H1 (cell line): ENCODE data around the gene TCF20. TPM values are rescaled to one million over a fixed set of nuclear protein-coding genes. Genes with fewer than 3 reads are reported as not detected.

Experiments
- CTCF ChIA-PET: fragments of 300-600 bp; sonication (Branson Sonifier 250); formaldehyde crosslinking; loops from one replicate; lab custom pipeline; 2021; ENCODE audit not compliant: partially characterized antibody; lab: Charles Lee
- POLR2A ChIA-PET: fragments of 300-600 bp; sonication (Branson Sonifier 250); formaldehyde crosslinking; loops from one replicate; lab custom pipeline; 2021; ENCODE audit warnings: inconsistent platforms; ENCODE audit not compliant: partially characterized antibody; lab: Charles Lee
- DNase-seq, 2 experiments: peaks; one replicate each; pipeline versions ENCODE4 v3.0.0 to v3.0.0-alpha.2; 2010 to 2022; ENCODE audit warnings: low spot score in 2 of 2, low read depth in 1 of 2, mixed read lengths in 1 of 2
- FAIRE-seq: peaks from 2 replicates; lab custom pipeline; 2011; peaks lifted over from hg19 to GRCh38; lab: Jason Lieb, UNC
- H2AFZ ChIP-seq: 2 replicates; pipeline ENCODE4 v1.8.1; 2012; ENCODE audit warnings: low read length, inconsistent platforms
- H2AK5ac ChIP-seq: 2 replicates; pipeline ENCODE4 v1.6.1; 2013; ENCODE audit warnings: low read depth, low read length
- H2BK120ac ChIP-seq: replicated peaks from 2 replicates; pipeline ENCODE3; 2013; ENCODE audit warnings: low read depth, low read length, inconsistent platforms
- H2BK12ac ChIP-seq: 2 replicates; pipeline ENCODE4 v1.6.1; 2013; ENCODE audit warnings: low read depth, low read length
- H2BK15ac ChIP-seq: 2 replicates; pipeline ENCODE4 v1.6.1; 2013; ENCODE audit warnings: low read length
- H2BK20ac ChIP-seq: 2 replicates; pipeline ENCODE4 v1.6.1; 2013; ENCODE audit warnings: low read length
- H2BK5ac ChIP-seq: 2 replicates; pipeline ENCODE4 v1.6.1; 2013; ENCODE audit warnings: low read depth, low read length
- H3K14ac ChIP-seq: 2 replicates; pipeline ENCODE4 v1.6.1; 2013; ENCODE audit warnings: inconsistent platforms; ENCODE audit not compliant: insufficient read length
- H3K18ac ChIP-seq: 2 replicates; pipeline ENCODE4 v1.6.1; 2013; ENCODE audit warnings: low read length; ENCODE audit errors: extremely low read depth
- H3K23ac ChIP-seq: 2 replicates; pipeline ENCODE4 v1.6.1; 2013; ENCODE audit warnings: inconsistent platforms; ENCODE audit not compliant: insufficient read length
- H3K23me2 ChIP-seq: 2 replicates; pipeline ENCODE4 v1.6.1; 2013; ENCODE audit warnings: low read depth, low read length
- H3K27ac ChIP-seq: 2 replicates; pipeline ENCODE4 v1.6.1; 2011; ENCODE audit warnings: low read depth, low read length, inconsistent platforms
- H3K27me3 ChIP-seq, 4 experiments: replicated peaks in 1 of 4; 1 replicate in 1 of 4; 2 replicates in 3 of 4; pipeline versions ENCODE4 v1.6.1 to v1.8.1; 2011 to 2013; ENCODE audit warnings: low read length in 3 of 4, mild to moderate bottlenecking in 3 of 4, inconsistent platforms in 2 of 4, mixed read lengths in 2 of 4, moderate library complexity in 1 of 4; ENCODE audit not compliant: control insufficient read depth in 3 of 4, insufficient read depth in 3 of 4; ENCODE audit errors: extremely low read depth in 1 of 4
- H3K36me3 ChIP-seq, 4 experiments: 2 replicates each; pipeline versions ENCODE4 v1.6.1 to v1.8.1; 2011 to 2013; ENCODE audit warnings: mild to moderate bottlenecking in 4 of 4, low read length in 3 of 4, moderate library complexity in 2 of 4, control low read depth in 1 of 4, inconsistent platforms in 1 of 4; ENCODE audit not compliant: insufficient read depth in 4 of 4, control insufficient read depth in 2 of 4
- H3K4ac ChIP-seq: replicated peaks from 2 replicates; pipeline ENCODE3; 2013; ENCODE audit warnings: low read length, low read depth, mixed read lengths, inconsistent platforms; ENCODE audit not compliant: insufficient read length
- H3K4me1 ChIP-seq, 4 experiments: replicated peaks in 1 of 4; 1 replicate in 1 of 4; 2 replicates in 3 of 4; pipeline versions ENCODE4 v1.6.1 to v1.8.1; 2011 to 2013; ENCODE audit warnings: low read length in 3 of 4, inconsistent platforms in 2 of 4, mixed read lengths in 1 of 4; ENCODE audit not compliant: insufficient read depth in 4 of 4, control insufficient read depth in 3 of 4
- H3K4me2 ChIP-seq, 2 experiments: 2 replicates each; pipeline versions ENCODE4 v1.6.1 to v1.8.1; 2011 to 2013; ENCODE audit warnings: low read depth in 2 of 2, low read length in 2 of 2, control low read depth in 1 of 2, inconsistent platforms in 1 of 2, mild to moderate bottlenecking in 1 of 2; ENCODE audit not compliant: insufficient read depth in 1 of 2
- H3K4me3 ChIP-seq, 4 experiments: fragments of 200-600, 300-600 bp in 1 of 4; sonication (generic), shearing (Covaris generic), sonication (Bioruptor Twin) in 1 of 4; 2 replicates each; pipeline versions ENCODE4 v1.5.1 to v1.8.1; 2011 to 2016; ENCODE audit warnings: low read length in 4 of 4, low read depth in 3 of 4, control low read depth in 2 of 4, inconsistent platforms in 2 of 4, mild to moderate bottlenecking in 2 of 4, mixed read lengths in 1 of 4, moderate library complexity in 1 of 4; ENCODE audit not compliant: insufficient read depth in 2 of 4; ENCODE audit errors: extremely low read depth in 1 of 4
- H3K56ac ChIP-seq: replicated peaks from 2 replicates; pipeline ENCODE3; 2013; ENCODE audit warnings: low read depth, mild to moderate bottlenecking, mixed read lengths, low read length, inconsistent platforms; ENCODE audit not compliant: insufficient read length
- H3K79me1 ChIP-seq: 2 replicates; pipeline ENCODE4 v1.6.1; 2013; ENCODE audit warnings: low read depth, low read length, control low read depth
- H3K79me2 ChIP-seq, 2 experiments: 2 replicates each; pipeline versions ENCODE4 v1.6.1 to v1.8.1; 2012 to 2013; ENCODE audit warnings: low read length in 2 of 2, mild to moderate bottlenecking in 2 of 2, inconsistent platforms in 1 of 2; ENCODE audit not compliant: insufficient read depth in 2 of 2, control insufficient read depth in 1 of 2
- H3K9ac ChIP-seq, 4 experiments: replicated peaks in 1 of 4; 1 replicate in 1 of 4; 2 replicates in 3 of 4; pipeline versions ENCODE4 v1.6.1 to v1.8.1; 2011 to 2013; ENCODE audit warnings: low read depth in 3 of 4, low read length in 3 of 4, control low read depth in 2 of 4, mild to moderate bottlenecking in 2 of 4, moderate library complexity in 2 of 4, inconsistent platforms in 1 of 4; ENCODE audit errors: extremely low read depth in 1 of 4
- H3K9me3 ChIP-seq, 2 experiments: 2 replicates each; pipeline versions ENCODE4 v1.6.1 to v1.8.1; 2012 to 2013; ENCODE audit warnings: mild to moderate bottlenecking in 2 of 2, moderate library complexity in 2 of 2, control low read depth in 1 of 2, inconsistent platforms in 1 of 2, low read depth in 1 of 2, low read length in 1 of 2, mixed read lengths in 1 of 2; ENCODE audit not compliant: insufficient read depth in 2 of 2
- H4K20me1 ChIP-seq, 2 experiments: replicated peaks in 1 of 2; 2 replicates each; pipeline versions ENCODE3 to v1.8.1; 2011 to 2013; ENCODE audit warnings: inconsistent platforms in 2 of 2, low read length in 2 of 2, mild to moderate bottlenecking in 1 of 2; ENCODE audit not compliant: insufficient read depth in 2 of 2, control insufficient read depth in 1 of 2
- H4K5ac ChIP-seq: 2 replicates; pipeline ENCODE4 v1.6.1; 2013; ENCODE audit warnings: low read length, low read depth, mixed read lengths, inconsistent platforms; ENCODE audit not compliant: insufficient read length
- H4K8ac ChIP-seq: 2 replicates; pipeline ENCODE4 v1.8.0; 2013; ENCODE audit warnings: mild to moderate bottlenecking, moderate library complexity, low read length, inconsistent platforms; ENCODE audit not compliant: insufficient read depth; ENCODE audit errors: extremely low read depth
- H4K91ac ChIP-seq: replicated peaks from 2 replicates; pipeline ENCODE3; 2013; ENCODE audit warnings: low read length, mixed read lengths, inconsistent platforms; ENCODE audit not compliant: insufficient read length
- CTBP2 ChIP-seq: IDR thresholded peaks from 2 replicates; pipeline ENCODE4 v1.7.0; 2011; ENCODE audit warnings: borderline replicate concordance, mild to moderate bottlenecking, moderate library complexity, mixed read lengths, low read length; ENCODE audit not compliant: insufficient read depth, insufficient read length
- EP300 ChIP-seq, 2 experiments: IDR thresholded peaks; 1 replicate in 1 of 2; 2 replicates in 1 of 2; pipeline ENCODE4 v1.6.1; 2011 to 2012; ENCODE audit warnings: low read depth in 2 of 2, low read length in 2 of 2, mild to moderate bottlenecking in 2 of 2, borderline replicate concordance in 1 of 2, inconsistent platforms in 1 of 2, moderate library complexity in 1 of 2
- HDAC6 ChIP-seq: IDR thresholded peaks from one replicate; pipeline ENCODE4 v1.7.1; 2012; ENCODE audit warnings: low read depth, mild to moderate bottlenecking, inconsistent platforms, low read length, moderate library complexity
- KDM1A ChIP-seq: fragments of 200-600, 300-600 bp; sonication (generic); IDR thresholded peaks from 2 replicates; pipeline ENCODE4 v1.7.1; 2016; ENCODE audit warnings: mild to moderate bottlenecking, low read length, borderline replicate concordance
- KDM5A ChIP-seq: fragments of 200-600 bp; IDR thresholded peaks from 2 replicates; pipeline ENCODE4 v1.7.1; 2012; ENCODE audit warnings: mild to moderate bottlenecking, low read length, inconsistent platforms, mixed read lengths
- NRF1 ChIP-seq: IDR thresholded peaks from 2 replicates; pipeline ENCODE4 v1.6.1; 2011; ENCODE audit warnings: mild to moderate bottlenecking, low read depth, low read length, improper control_type of control experiment
- PHF8 ChIP-seq: fragments of 200-600 bp; sonication (generic); conservative IDR thresholded peaks from 2 replicates; pipeline ENCODE4 v1.7.1; 2012; ENCODE audit warnings: low read depth, mild to moderate bottlenecking, inconsistent platforms, low read length, moderate library complexity
- RXRA ChIP-seq: IDR thresholded peaks from 2 replicates; pipeline ENCODE4 v1.6.1; 2011; ENCODE audit warnings: low read depth, mild to moderate bottlenecking, low read length, moderate library complexity; ENCODE audit not compliant: insufficient read depth
- SRF ChIP-seq: IDR thresholded peaks from 2 replicates; pipeline ENCODE4 v1.6.1; 2011; ENCODE audit warnings: mild to moderate bottlenecking, low read depth, low read length, moderate library complexity
- YY1 ChIP-seq: IDR thresholded peaks from 2 replicates; pipeline ENCODE4 v1.6.1; 2011; ENCODE audit warnings: low read depth, mild to moderate bottlenecking, low read length
- WGBS, 2 experiments: shearing (Covaris generic) in 1 of 2; methylation state at CpG; one replicate each; pipeline versions ENCODE4 v1.1.6 to v1.1.7; 2013 to 2015; ENCODE audit warnings: low lambda C conversion rate in 2 of 2, mixed read lengths in 2 of 2, inconsistent platforms in 1 of 2, low coverage in 1 of 2, missing lambda C conversion rate in 1 of 2; ENCODE audit not compliant: insufficient replicate concordance in 2 of 2, insufficient coverage in 1 of 2, insufficient read length in 1 of 2; ENCODE audit errors: extremely low coverage in 1 of 2, missing lambda C conversion rate in 1 of 2; 5-methylcytosine and 5-hydroxymethylcytosine counted together
- polyA plus RNA-seq, 7 experiments: library from polyadenylated mRNA; depleted of rRNA in 3 of 7; stranded (reverse) in 5 of 7; unstranded in 2 of 7; fragments of >200 nt in 5 of 7; fragments of 200-250 nt in 2 of 7; gene quantifications; 1 replicate in 5 of 7; 2 replicates in 1 of 7; 4 replicates in 1 of 7; pipeline versions ENCODE4 v1.2.1 to v1.2.3, GENCODE V29; 2011 to 2013; ENCODE audit warnings: missing spikeins in 2 of 7, mixed read lengths in 2 of 7
- total RNA-seq: library from RNA; stranded (reverse); fragmentation: NEBNext Ultra II Directional; extraction: Animal tissue kit (Norgen Biotek cat#: 25700); gene quantifications from 2 replicates; pipeline ENCODE4 v1.2.1, GENCODE V29; 2021
- TF ChIP-seq, protein P1 (sequence below): IDR thresholded peaks from 2 replicates; pipeline ENCODE4 v1.6.1; 2012; ENCODE audit warnings: inconsistent platforms
- TF ChIP-seq, protein P2 (sequence below): IDR thresholded peaks from 2 replicates; pipeline ENCODE4 v1.6.1; 2012; ENCODE audit warnings: inconsistent platforms

Gene TCF20
- total and polyA plus RNA-seq, 2 of the 8 experiments (the other 6 are each of a cell fraction or from before 2014, with no cell fraction given), result 22.0 to 79.8 TPM

DNA sequence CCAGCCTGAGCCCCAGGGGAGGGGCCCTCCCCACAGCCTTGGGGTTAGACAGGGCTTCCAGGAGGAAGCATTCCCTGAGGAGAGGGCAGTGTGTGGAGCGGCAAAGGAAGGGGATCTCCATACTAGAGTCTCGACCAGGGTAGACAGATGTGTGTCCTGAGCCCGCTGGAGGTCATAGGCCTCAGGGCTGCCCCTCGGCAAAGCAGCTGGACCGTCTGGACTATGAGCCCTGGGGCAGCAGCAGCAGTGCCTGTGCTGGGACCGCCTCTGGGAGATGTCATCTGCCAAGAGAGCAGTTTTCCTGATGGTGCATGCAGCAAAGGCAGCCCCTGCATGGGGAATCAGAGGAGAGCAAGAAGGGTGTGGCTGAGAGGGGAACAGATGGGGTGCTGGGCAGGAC lies 20.8 kb upstream of the TCF20 start:
- no peak overlapping the region for H4K5ac ChIP-seq
- POLR2A ChIA-PET, result no interaction called here
- no peaks in the 10 kb centered on the region for H3K36me3 ChIP-seq
- no peak overlapping the region for H4K8ac ChIP-seq
- H3K9ac ChIP-seq, result no peak overlapping the region
- no peak overlapping the region for H3K18ac ChIP-seq
- H3K4me3 ChIP-seq, result no peak overlapping the region
- no peak overlapping the region for H3K4me2 ChIP-seq
- FAIRE-seq, result no peak
- H2BK5ac ChIP-seq, result no peak overlapping the region
- no peak overlapping the region for H2AFZ ChIP-seq
- no peak overlapping the region for H4K91ac ChIP-seq
- H3K79me2 ChIP-seq, result no peaks in the 10 kb centered on the region; a peak in 1 of 4 replicates
- H3K4me1 ChIP-seq, result peaks cover 14 to 36% (median 23%) of the 10 kb centered on the region in 4 experiments
- H3K56ac ChIP-seq, result no peak overlapping the region
- H2AK5ac ChIP-seq, result no peak overlapping the region
- H2BK20ac ChIP-seq, result no peak overlapping the region
- H3K27ac ChIP-seq, result no peak overlapping the region
- DNase-seq, result no peak
- no peaks in the 10 kb centered on the region for H3K9me3 ChIP-seq
- H3K4ac ChIP-seq, result no peak overlapping the region
- peaks cover 9 to 24% of the 10 kb centered on the region in 2 experiments for H4K20me1 ChIP-seq
- peaks cover 0 to 2% (median 0%) of the 10 kb centered on the region in 4 experiments; a peak in 3 of 7 replicates for H3K27me3 ChIP-seq
- H2BK15ac ChIP-seq, result no peak overlapping the region
- no peak overlapping the region for H2BK120ac ChIP-seq
- CTCF ChIA-PET, result interaction anchor here (0.6 to 3.0 kb wide), 4 partner anchors 9 to 121 kb away, joined by 3 to 13 read pairs (median 4); no protein-coding TSS in a partner anchor
- H3K14ac ChIP-seq, result no peak overlapping the region
- H2BK12ac ChIP-seq, result no peak overlapping the region
- no peaks in the 10 kb centered on the region for H3K23me2 ChIP-seq
- H3K79me1 ChIP-seq, result peaks cover 3% of the 10 kb centered on the region; the same call in 1 of the 2 replicates
- WGBS, 2 experiments, result 79% methylated on average over 6 of the region's 6 CpGs; no CpG with 5 or more reads in 1 of the 2 experiments
- H3K23ac ChIP-seq, result no peak overlapping the region
- TF ChIP-seq, protein P1, sequence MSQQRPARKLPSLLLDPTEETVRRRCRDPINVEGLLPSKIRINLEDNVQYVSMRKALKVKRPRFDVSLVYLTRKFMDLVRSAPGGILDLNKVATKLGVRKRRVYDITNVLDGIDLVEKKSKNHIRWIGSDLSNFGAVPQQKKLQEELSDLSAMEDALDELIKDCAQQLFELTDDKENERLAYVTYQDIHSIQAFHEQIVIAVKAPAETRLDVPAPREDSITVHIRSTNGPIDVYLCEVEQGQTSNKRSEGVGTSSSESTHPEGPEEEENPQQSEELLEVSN, result no peak
- TF ChIP-seq KDM5A (no peak), HDAC6 (no peak), EP300 (IDR thresholded peaks at IDR 0.05; ENCODE audit: borderline replicate concordance in 1 of 2, low read depth in 2 of 2, low read length in 2 of 2) (no peak), PHF8 (no peak), SRF (no peak), KDM1A (no peak), YY1 (no peak), CTBP2 (no peak), NRF1 (no peak), RXRA (no peak)
- TF ChIP-seq, protein P2, sequence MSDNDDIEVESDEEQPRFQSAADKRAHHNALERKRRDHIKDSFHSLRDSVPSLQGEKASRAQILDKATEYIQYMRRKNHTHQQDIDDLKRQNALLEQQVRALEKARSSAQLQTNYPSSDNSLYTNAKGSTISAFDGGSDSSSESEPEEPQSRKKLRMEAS, result no peak
